HEK293 (cell line): ENCODE data around the gene CAPN12.

Experiments
- CTCF ChIA-PET: fragments of 350-600 bp; formaldehyde crosslinking; extraction: SDS; loops from one replicate; lab custom pipeline; 2021; ENCODE audit warnings: antibody characterized with exemption; lab: Yijun Ruan, JAX
- POLR2A ChIA-PET: fragments of 300-600 bp; formaldehyde crosslinking; extraction: SDS; loops from one replicate; lab custom pipeline; 2020; ENCODE audit warnings: antibody characterized with exemption, inconsistent platforms; lab: Yijun Ruan, JAX
- H3K27ac ChIP-seq: fragments of 200-500 bp; sonication (Bioruptor generic); 2 replicates; pipeline ENCODE4 v1.5.1; 2014; ENCODE audit warnings: low read depth, low read length, control low read depth, inconsistent platforms; ENCODE audit errors: extremely low read depth
- H3K36me3 ChIP-seq, 2 experiments: fragments of 200-500 bp in 1 of 2; sonication (Bioruptor generic) in 1 of 2; 1 replicate in 1 of 2; 2 replicates in 1 of 2; pipeline ENCODE4 v1.5.1; 2014 to 2017; ENCODE audit warnings: inconsistent platforms in 2 of 2, low read length in 2 of 2; ENCODE audit not compliant: control insufficient read depth in 2 of 2, insufficient read depth in 1 of 2
- H3K4me1 ChIP-seq: fragments of 200-500 bp; sonication (Bioruptor generic); 2 replicates; pipeline ENCODE4 v1.5.1; 2014; ENCODE audit warnings: mild to moderate bottlenecking, low read length, inconsistent platforms; ENCODE audit not compliant: control insufficient read depth, insufficient read depth
- H3K4me3 ChIP-seq: 2 replicates; pipeline ENCODE4 v1.5.1; 2011; ENCODE audit warnings: low read depth, mild to moderate bottlenecking, control low read depth, low read length, moderate library complexity
- H3K9me3 ChIP-seq: fragments of 200-500 bp; sonication (Bioruptor generic); 2 replicates; pipeline ENCODE4 v1.5.1; 2014; ENCODE audit warnings: low read depth, low read length, inconsistent platforms; ENCODE audit not compliant: control insufficient read depth, insufficient read depth
- HOXC10 ChIP-seq: sonication (generic); formaldehyde crosslinking; IDR thresholded peaks from 2 replicates; pipeline ENCODE4 v1.8.1; 2023; ENCODE audit warnings: mild to moderate bottlenecking, missing genetic modification reagents
- IKZF3 ChIP-seq: fragments of 450-650 bp; IDR thresholded peaks from 2 replicates; pipeline ENCODE4 v1.5.0; 2018; ENCODE audit warnings: missing biosample characterization, mild to moderate bottlenecking, missing genetic modification characterization, moderate library complexity
- MYNN ChIP-seq: fragments of 450-650 bp; formaldehyde crosslinking; IDR thresholded peaks from 2 replicates; pipeline ENCODE4 v1.5.1; 2016; ENCODE audit warnings: missing biosample characterization, missing genetic modification characterization, borderline replicate concordance
- SETDB1 ChIP-seq: IDR thresholded peaks from one replicate; pipeline ENCODE4 v1.6.1; 2017; ENCODE audit warnings: mild to moderate bottlenecking, low read length, moderate library complexity, mixed read lengths; ENCODE audit not compliant: insufficient read length
- TRIM28 ChIP-seq: IDR thresholded peaks from 2 replicates; pipeline ENCODE4 v1.6.1; 2011; ENCODE audit warnings: low read length, control low read depth, borderline replicate concordance
- ZBTB1 ChIP-seq: fragments of 450-650 bp; formaldehyde crosslinking; IDR thresholded peaks from 2 replicates; pipeline ENCODE4 v1.5.1; 2016; ENCODE audit warnings: missing biosample characterization, missing genetic modification characterization
- ZIC2 ChIP-seq: fragments of 450-650 bp; formaldehyde crosslinking; IDR thresholded peaks from 2 replicates; pipeline ENCODE4 v1.5.1; 2016; ENCODE audit warnings: missing biosample characterization, missing genetic modification characterization
- ZNF133 ChIP-seq: fragments of 450-650 bp; formaldehyde crosslinking; IDR thresholded peaks from 2 replicates; pipeline ENCODE4 v1.5.1; 2016; ENCODE audit warnings: missing biosample characterization, missing genetic modification characterization
- ZNF184 ChIP-seq: fragments of 450-650 bp; IDR thresholded peaks from 2 replicates; pipeline ENCODE4 v1.5.1; 2018; ENCODE audit warnings: missing biosample characterization, mild to moderate bottlenecking, missing genetic modification characterization
- ZNF223 ChIP-seq: fragments of 450-650 bp; formaldehyde crosslinking; IDR thresholded peaks from 2 replicates; pipeline ENCODE4 v1.5.1; 2016; ENCODE audit warnings: missing biosample characterization, missing genetic modification characterization
- ZNF362 ChIP-seq: fragments of 450-650 bp; formaldehyde crosslinking; IDR thresholded peaks from 2 replicates; pipeline ENCODE4 v1.5.1; 2016; ENCODE audit warnings: missing biosample characterization, missing genetic modification characterization
- ZNF366 ChIP-seq: fragments of 450-650 bp; formaldehyde crosslinking; conservative IDR thresholded peaks from 2 replicates; pipeline ENCODE4 v1.5.1; 2016; ENCODE audit warnings: missing biosample characterization, missing genetic modification characterization
- ZNF449 ChIP-seq: fragments of 450-650 bp; formaldehyde crosslinking; IDR thresholded peaks from 2 replicates; pipeline ENCODE4 v1.5.1; 2017; ENCODE audit warnings: missing biosample characterization, mild to moderate bottlenecking, missing genetic modification characterization, moderate library complexity
- ZNF510 ChIP-seq: fragments of 450-650 bp; formaldehyde crosslinking; IDR thresholded peaks from 2 replicates; pipeline ENCODE4 v1.5.1; 2018; ENCODE audit warnings: mild to moderate bottlenecking, missing genetic modification characterization, missing biosample characterization; ENCODE audit not compliant: insufficient replicate concordance
- ZNF518A ChIP-seq: fragments of 450-650 bp; formaldehyde crosslinking; conservative IDR thresholded peaks from 2 replicates; pipeline ENCODE4 v1.5.1; 2016; ENCODE audit warnings: low read depth, missing biosample characterization, missing genetic modification characterization
- ZNF555 ChIP-seq: fragments of 450-650 bp; formaldehyde crosslinking; conservative IDR thresholded peaks from 2 replicates; pipeline ENCODE4 v1.5.1; 2017; ENCODE audit warnings: missing biosample characterization, mild to moderate bottlenecking, missing genetic modification characterization, inconsistent platforms
- ZNF677 ChIP-seq: fragments of 450-650 bp; IDR thresholded peaks from 2 replicates; pipeline ENCODE4 v1.5.0; 2018; ENCODE audit warnings: missing biosample characterization, mild to moderate bottlenecking, missing genetic modification characterization, moderate library complexity
- TF ChIP-seq, protein P1 (sequence below): fragments of 450-650 bp; formaldehyde crosslinking; IDR thresholded peaks from 2 replicates; pipeline ENCODE4 v1.5.1; 2016; ENCODE audit warnings: missing biosample characterization, missing genetic modification characterization
- TF ChIP-seq, protein P2 (sequence below): fragments of 450-650 bp; formaldehyde crosslinking; IDR thresholded peaks from 2 replicates; pipeline ENCODE4 v1.5.1; 2016; ENCODE audit warnings: missing biosample characterization, missing genetic modification characterization, low read depth
- TF ChIP-seq, protein P3 (sequence below): fragments of 450-650 bp; formaldehyde crosslinking; IDR thresholded peaks from 2 replicates; pipeline ENCODE4 v1.5.1; 2016; ENCODE audit warnings: missing biosample characterization, missing genetic modification characterization

CAPN12 gene

GRCh38 chr19:38683393-38684077, 60.7 kb downstream of the CAPN12 start (continued):
- TF ChIP-seq ZNF518A (tag by site-specific recombination) (0 out of 2 replicates have a peak, but pooled peaks have one; percentile 26), ZNF362 (no peak; the same call in 1 of the 2 replicates), ZNF133 (no peak), ZIC2 (tag by site-specific recombination) (peak; percentile 90), SETDB1 (no peak)
- TF ChIP-seq, protein P1, sequence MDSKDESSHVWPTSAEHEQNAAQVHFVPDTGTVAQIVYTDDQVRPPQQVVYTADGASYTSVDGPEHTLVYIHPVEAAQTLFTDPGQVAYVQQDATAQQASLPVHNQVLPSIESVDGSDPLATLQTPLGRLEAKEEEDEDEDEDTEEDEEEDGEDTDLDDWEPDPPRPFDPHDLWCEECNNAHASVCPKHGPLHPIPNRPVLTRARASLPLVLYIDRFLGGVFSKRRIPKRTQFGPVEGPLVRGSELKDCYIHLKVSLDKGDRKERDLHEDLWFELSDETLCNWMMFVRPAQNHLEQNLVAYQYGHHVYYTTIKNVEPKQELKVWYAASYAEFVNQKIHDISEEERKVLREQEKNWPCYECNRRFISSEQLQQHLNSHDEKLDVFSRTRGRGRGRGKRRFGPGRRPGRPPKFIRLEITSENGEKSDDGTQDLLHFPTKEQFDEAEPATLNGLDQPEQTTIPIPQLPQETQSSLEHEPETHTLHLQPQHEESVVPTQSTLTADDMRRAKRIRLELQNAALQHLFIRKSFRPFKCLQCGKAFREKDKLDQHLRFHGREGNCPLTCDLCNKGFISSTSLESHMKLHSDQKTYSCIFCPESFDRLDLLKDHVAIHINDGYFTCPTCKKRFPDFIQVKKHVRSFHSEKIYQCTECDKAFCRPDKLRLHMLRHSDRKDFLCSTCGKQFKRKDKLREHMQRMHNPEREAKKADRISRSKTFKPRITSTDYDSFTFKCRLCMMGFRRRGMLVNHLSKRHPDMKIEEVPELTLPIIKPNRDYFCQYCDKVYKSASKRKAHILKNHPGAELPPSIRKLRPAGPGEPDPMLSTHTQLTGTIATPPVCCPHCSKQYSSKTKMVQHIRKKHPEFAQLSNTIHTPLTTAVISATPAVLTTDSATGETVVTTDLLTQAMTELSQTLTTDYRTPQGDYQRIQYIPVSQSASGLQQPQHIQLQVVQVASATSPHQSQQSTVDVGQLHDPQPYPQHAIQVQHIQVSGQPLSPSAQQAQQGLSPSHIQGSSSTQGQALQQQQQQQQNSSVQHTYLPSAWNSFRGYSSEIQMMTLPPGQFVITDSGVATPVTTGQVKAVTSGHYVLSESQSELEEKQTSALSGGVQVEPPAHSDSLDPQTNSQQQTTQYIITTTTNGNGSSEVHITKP (tag by site-specific recombination) = no peak

GRCh38 chr19:38682872-38683392, 61.3 kb downstream of the CAPN12 start:
- Histone ChIP-seq H3K36me3 (peaks cover 6 to 27% of the 10 kb centered on the region in 2 experiments), H3K4me1 (peaks cover 41% of the 10 kb centered on the region), H3K27ac (peak overlapping the region; percentile 98), H3K9me3 (no peaks in the 10 kb centered on the region), H3K4me3 (no peak overlapping the region)
- ChIA-PET POLR2A (interaction anchor here (0.6 to 2.3 kb wide), 23 partner anchors 9 to 295 kb away, joined by 3 to 63 read pairs (median 4); partner anchors contain the start of genes ACTN4, EIF3K, FAM98C and GGN), CTCF (interaction anchor here (0.5 to 2.9 kb wide), 9 partner anchors 11 to 794 kb away, joined by 3 to 12 read pairs (median 4); no protein-coding TSS in a partner anchor)
- TF ChIP-seq TRIM28 = peak; percentile 43; the same call in 1 of the 2 replicates
- TF ChIP-seq HOXC10 (CRISPR knock-in tag) = no peak
- TF ChIP-seq ZNF366 (tag by site-specific recombination) = no peak
- no peak for TF ChIP-seq ZNF510 (tag by site-specific recombination)
- no peak for TF ChIP-seq ZNF449
- TF ChIP-seq IKZF3 (tag by site-specific recombination) = no peak
- no peak for TF ChIP-seq MYNN (tag by site-specific recombination)
- TF ChIP-seq ZNF223 = no peak
- TF ChIP-seq, protein P2, sequence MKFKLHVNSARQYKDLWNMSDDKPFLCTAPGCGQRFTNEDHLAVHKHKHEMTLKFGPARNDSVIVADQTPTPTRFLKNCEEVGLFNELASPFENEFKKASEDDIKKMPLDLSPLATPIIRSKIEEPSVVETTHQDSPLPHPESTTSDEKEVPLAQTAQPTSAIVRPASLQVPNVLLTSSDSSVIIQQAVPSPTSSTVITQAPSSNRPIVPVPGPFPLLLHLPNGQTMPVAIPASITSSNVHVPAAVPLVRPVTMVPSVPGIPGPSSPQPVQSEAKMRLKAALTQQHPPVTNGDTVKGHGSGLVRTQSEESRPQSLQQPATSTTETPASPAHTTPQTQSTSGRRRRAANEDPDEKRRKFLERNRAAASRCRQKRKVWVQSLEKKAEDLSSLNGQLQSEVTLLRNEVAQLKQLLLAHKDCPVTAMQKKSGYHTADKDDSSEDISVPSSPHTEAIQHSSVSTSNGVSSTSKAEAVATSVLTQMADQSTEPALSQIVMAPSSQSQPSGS = no peak
- TF ChIP-seq ZNF677 (tag by site-specific recombination) = 0 out of 2 replicates have a peak, but pooled peaks have one; percentile 6
- no peak for TF ChIP-seq ZNF555 (tag by site-specific recombination)
- peak; percentile 5; the same call in 1 of the 2 replicates for TF ChIP-seq ZIC2 (tag by site-specific recombination)
- peak; percentile 38; the same call in 1 of the 2 replicates for TF ChIP-seq ZNF184 (tag by site-specific recombination)
- no peak for TF ChIP-seq ZBTB1 (tag by site-specific recombination)
- TF ChIP-seq, protein P3, sequence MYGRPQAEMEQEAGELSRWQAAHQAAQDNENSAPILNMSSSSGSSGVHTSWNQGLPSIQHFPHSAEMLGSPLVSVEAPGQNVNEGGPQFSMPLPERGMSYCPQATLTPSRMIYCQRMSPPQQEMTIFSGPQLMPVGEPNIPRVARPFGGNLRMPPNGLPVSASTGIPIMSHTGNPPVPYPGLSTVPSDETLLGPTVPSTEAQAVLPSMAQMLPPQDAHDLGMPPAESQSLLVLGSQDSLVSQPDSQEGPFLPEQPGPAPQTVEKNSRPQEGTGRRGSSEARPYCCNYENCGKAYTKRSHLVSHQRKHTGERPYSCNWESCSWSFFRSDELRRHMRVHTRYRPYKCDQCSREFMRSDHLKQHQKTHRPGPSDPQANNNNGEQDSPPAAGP = peak; percentile 24; the same call in 1 of the 2 replicates
